ENCODE data around the gene MED22.

The MED22 gene

GRCh38 chr9:133361507-133362092, 13.7 kb upstream of the MED22 start:
- TF ChIP-seq POLR2AphosphoS5 (IDR thresholded peaks at IDR 0.05; ENCODE audit: low read depth) (no peak; the same call in 1 of the 2 replicates), REST (IDR thresholded peaks at IDR 0.05; ENCODE audit: insufficient replicate concordance, low read depth) (no peak), CTCF (IDR thresholded peaks at IDR 0.05; ENCODE audit: insufficient read depth, low read length) (no peak), GABPA (IDR thresholded peaks at IDR 0.05; ENCODE audit: low read depth) (no peak), SPI1 (IDR thresholded peaks at IDR 0.05; ENCODE audit: borderline replicate concordance, low read depth) (no peak)
- H3K4me3 ChIP-seq (replicated peaks; ENCODE audit: insufficient read depth, low read length) = no peak overlapping the region
- no peak overlapping the region for H3K27ac ChIP-seq (replicated peaks)
- DNase-seq (ENCODE audit: low read depth in 1 of 2, low spot score in 1 of 2) = no peak
- no peaks in the 10 kb centered on the region for H3K27me3 ChIP-seq (ENCODE audit: insufficient read depth, poor library complexity, severe bottlenecking)

GRCh38 chr9:133360400-133361393, 12.8 kb upstream of the MED22 start:
- no peak for DNase-seq (ENCODE audit: low read depth in 1 of 2, low spot score in 1 of 2)

More at GRCh38 chr9:133360400-133361393, 12.8 kb upstream of the MED22 start:
- TF ChIP-seq GABPA (IDR thresholded peaks at IDR 0.05; ENCODE audit: low read depth) (no peak), REST (IDR thresholded peaks at IDR 0.05; ENCODE audit: insufficient replicate concordance, low read depth) (no peak), CTCF (IDR thresholded peaks at IDR 0.05; ENCODE audit: insufficient read depth, low read length) (no peak), SPI1 (IDR thresholded peaks at IDR 0.05; ENCODE audit: borderline replicate concordance, low read depth) (no peak), POLR2AphosphoS5 (IDR thresholded peaks at IDR 0.05; ENCODE audit: low read depth) (no peak; the same call in 1 of the 2 replicates)
- Histone ChIP-seq H3K4me3 (replicated peaks; ENCODE audit: insufficient read depth, low read length) (no peak overlapping the region), H3K27me3 (ENCODE audit: insufficient read depth, poor library complexity, severe bottlenecking) (no peaks in the 10 kb centered on the region), H3K27ac (replicated peaks) (no peak overlapping the region)

Data from HL-60 (cell line).